HFF-Myc (cell line): ENCODE data around the gene TEX26.

ENCODE experiments used
- DNase-seq: peaks from one replicate; pipeline ENCODE4 v3.0.0-alpha.2; 2011; ENCODE audit warnings: low read depth; ENCODE audit errors: extremely low read depth
- H3K4me3 ChIP-seq: replicated peaks from 2 replicates; pipeline ENCODE4 v1.5.1; 2011; ENCODE audit warnings: low read depth, mild to moderate bottlenecking, control low read depth, low read length
- TF ChIP-seq, protein P1 (sequence below): IDR thresholded peaks from 2 replicates; pipeline ENCODE4 v1.5.1; 2012; ENCODE audit warnings: mild to moderate bottlenecking, low read depth, low read length, control low read depth; ENCODE audit errors: missing control alignments

Gene TEX26

DNA sequence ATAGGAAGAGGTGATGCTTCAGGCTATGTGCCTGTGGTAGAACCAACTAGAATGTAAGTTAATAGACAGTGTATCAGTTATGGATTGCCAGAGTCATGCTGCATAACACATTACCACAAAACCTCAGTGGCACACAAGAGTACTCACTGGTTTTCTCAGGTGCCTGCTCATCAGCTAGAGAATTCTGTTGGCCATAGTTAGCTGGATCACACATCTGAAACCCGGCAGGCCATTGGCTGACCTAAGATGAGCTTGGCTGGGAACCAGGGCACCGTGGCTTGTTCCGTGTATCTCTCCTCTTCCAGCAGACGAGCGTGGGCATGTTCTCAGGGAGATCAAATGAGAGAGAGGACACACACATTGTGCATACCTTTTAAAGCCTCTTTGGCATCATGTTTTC lies 76.7 kb downstream of the TEX26 start:
- TF ChIP-seq, protein P1, sequence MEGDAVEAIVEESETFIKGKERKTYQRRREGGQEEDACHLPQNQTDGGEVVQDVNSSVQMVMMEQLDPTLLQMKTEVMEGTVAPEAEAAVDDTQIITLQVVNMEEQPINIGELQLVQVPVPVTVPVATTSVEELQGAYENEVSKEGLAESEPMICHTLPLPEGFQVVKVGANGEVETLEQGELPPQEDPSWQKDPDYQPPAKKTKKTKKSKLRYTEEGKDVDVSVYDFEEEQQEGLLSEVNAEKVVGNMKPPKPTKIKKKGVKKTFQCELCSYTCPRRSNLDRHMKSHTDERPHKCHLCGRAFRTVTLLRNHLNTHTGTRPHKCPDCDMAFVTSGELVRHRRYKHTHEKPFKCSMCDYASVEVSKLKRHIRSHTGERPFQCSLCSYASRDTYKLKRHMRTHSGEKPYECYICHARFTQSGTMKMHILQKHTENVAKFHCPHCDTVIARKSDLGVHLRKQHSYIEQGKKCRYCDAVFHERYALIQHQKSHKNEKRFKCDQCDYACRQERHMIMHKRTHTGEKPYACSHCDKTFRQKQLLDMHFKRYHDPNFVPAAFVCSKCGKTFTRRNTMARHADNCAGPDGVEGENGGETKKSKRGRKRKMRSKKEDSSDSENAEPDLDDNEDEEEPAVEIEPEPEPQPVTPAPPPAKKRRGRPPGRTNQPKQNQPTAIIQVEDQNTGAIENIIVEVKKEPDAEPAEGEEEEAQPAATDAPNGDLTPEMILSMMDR = no peak
- DNase-seq = no peak
- H3K4me3 ChIP-seq = no peak overlapping the region

DNA sequence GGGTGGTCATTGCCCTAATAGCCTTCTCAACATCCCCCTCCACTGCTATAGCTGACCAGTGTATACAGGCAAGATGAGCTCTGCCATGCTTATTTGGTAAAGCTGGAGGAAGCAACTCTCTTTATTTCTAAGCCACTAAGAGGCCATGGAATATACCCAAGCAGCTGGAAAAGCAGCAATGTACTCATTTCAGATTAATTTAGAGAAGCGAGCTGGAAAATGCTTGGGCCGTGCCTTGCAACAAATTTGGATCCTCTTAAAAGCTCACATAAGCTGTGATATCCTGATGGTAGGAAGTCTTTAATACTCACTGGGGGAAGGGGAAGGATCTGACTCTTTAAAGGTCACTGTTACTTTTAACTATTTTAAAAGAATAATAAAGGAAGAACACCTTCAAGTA lies 77.8 kb downstream of the TEX26 start:
- TF ChIP-seq, protein P1 = no peak
- no peak for DNase-seq
- H3K4me3 ChIP-seq = no peak overlapping the region

DNA sequence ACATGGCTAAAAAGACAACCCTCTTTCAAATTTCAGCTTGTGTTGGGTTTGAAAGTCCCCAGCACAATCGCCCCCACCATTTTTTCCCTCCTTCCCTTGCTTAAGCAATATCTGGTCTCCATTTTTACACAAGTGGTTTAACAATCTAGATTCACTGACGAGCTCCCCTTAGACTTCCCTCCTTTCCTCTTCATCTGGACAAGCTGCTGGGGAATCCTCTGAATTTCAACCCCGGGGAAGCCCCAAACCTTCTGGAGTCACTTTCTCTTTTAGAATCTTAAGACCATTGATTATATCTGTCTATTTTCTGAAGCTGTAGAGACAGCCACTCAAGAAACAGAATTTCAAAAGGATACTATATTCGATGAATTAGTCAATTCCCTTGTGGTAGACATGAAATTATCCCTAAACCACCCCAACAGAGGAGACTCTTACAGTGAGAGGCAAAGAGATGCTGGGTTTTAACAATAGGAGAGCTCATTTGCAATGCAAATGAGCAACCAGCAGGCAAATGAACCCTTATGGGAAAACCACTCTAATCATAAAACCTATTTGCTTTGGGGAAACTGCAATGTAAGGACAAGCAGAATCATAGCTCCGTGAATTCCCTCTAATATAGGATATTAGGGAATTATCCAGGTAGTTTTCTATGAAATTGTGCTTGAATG lies 78.9 kb downstream of the TEX26 start:
- TF ChIP-seq, protein P1 = no peak
- DNase-seq = no peak
- H3K4me3 ChIP-seq = no peak overlapping the region

DNA sequence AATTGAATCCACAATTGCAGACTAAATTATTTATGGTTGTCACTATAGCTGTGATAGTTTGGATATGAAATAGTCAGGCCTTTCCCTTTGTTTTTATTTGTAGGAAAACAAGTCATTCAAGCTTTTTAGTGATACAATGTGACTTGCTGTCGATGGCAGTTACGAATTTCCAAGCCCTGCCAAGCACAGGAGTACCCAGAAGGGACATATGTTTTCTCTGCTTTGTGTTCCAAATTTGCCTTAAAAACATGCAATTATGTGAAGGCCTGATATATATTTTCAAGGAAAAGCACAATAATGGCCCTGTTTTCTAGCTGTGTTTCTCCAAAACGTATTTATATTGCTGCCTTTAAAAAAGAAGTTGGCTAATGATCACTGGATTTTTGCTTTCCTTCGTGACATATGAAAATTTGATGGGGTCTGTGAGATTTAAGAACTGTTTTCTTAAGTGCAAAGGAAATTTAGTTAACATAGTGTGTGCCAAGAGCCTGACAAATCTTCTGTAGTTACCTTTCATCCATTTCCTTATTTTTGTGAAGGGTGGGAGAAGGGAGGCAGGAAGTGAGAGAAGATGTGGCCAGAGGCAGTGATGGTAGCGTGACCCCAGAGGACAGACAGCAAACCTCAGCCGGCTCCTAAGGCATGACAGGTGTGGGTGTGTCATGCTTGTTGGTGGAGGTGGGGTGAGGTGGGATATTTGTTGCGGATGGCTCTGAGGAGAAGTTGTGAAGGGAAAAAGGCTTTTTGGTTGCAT lies 79.6 kb downstream of the TEX26 start:
- no peak overlapping the region for H3K4me3 ChIP-seq
- TF ChIP-seq, protein P1 = no peak
- DNase-seq = no peak

DNA sequence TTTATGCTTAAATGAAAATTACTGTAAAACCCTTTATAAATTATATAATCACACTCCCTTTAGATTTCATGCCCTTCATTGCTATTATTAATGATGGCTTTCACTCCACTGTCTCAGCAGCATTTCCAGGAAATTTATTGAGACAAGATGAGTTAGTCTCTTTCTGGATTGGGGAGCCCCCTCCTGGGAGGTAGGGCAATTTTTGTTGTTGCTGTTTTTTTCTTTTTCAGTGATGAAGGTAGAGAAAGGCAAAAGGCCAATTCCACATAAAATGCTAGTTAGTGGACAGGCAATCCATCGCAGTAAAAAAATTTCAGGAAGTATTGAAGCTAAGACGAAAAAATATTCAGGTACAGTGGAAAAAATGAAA lies 80.2 kb downstream of the TEX26 start:
- no peak for DNase-seq
- H3K4me3 ChIP-seq = no peak overlapping the region
- TF ChIP-seq, protein P1 = peak; percentile 56

DNA sequence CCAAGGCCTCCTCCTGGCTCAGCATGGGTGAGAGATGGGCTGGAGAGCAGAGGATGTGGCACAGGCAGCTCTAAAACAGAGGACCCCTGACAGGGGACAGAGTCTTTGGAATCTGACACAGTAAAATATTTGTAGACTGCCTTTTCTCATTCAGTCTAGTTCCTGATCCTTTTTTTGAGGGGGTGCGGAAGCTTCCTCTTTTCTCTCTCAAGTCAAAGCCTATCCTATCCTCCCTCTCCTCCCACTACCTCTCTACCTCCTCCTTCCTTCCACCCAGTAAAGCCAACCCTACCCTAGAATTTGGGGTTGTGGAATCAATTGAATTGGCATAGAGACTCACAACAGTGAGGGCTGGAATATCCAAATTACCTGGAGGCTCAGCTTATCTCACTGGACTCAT lies 82.0 kb downstream of the TEX26 start:
- H3K4me3 ChIP-seq = no peak overlapping the region
- TF ChIP-seq, protein P1 = no peak
- no peak for DNase-seq
